ENCODE data around the gene TPRN. TPM values are rescaled to one million over a fixed set of nuclear protein-coding genes. Genes with fewer than 3 reads are reported as not detected.
A peak's percentile ranks its signal among the peaks of the same experiment; 100 is the strongest.
"Not testable (repeated sequence)": the region's sequence is repeated elsewhere in the genome, so short reads cannot be mapped to it uniquely, and the experiment has no call there.

TPRN gene
- 1 to 10 TPM; 7.3 to 7.6 TPM for total RNA-seq

GRCh38 chr9:137200311-137201204 lies at the start of gene TPRN:
Gene TPRN (minus strand): TSS chr9:137200741. CDS start chr9:137200711, 30 bp downstream.
- H3K4me1 Mint-ChIP-seq: peaks cover 32% of the 10 kb centered on the region
- H3K27ac Mint-ChIP-seq: peak within 1 kb of the TSS; percentile 76
- H3K4me3 Mint-ChIP-seq: peak within 1 kb of the TSS; percentile 78
- H3K9me3 Mint-ChIP-seq: no peaks in the 10 kb centered on the region
- DNase-seq: peak; percentile 99
- no peaks in the 10 kb centered on the region for H3K36me3 Mint-ChIP-seq
- no peaks in the 10 kb centered on the region for H3K27me3 Mint-ChIP-seq

GRCh38 chr9:137247916-137248175 lies 47.3 kb upstream of the TPRN start:
- no peaks in the 10 kb centered on the region for H3K27me3 Mint-ChIP-seq
- no peaks in the 10 kb centered on the region for H3K9me3 Mint-ChIP-seq
- peaks cover 7% of the 10 kb centered on the region for H3K4me1 Mint-ChIP-seq
- no peak overlapping the region for H3K4me3 Mint-ChIP-seq
- H3K27ac Mint-ChIP-seq: no peak overlapping the region
- H3K36me3 Mint-ChIP-seq: peaks cover 9% of the 10 kb centered on the region
- DNase-seq: no peak

GRCh38 chr9:137247135-137247915 lies 46.8 kb upstream of the TPRN start:
- Mint-ChIP-seq H3K27ac (no peak overlapping the region), H3K9me3 (no peaks in the 10 kb centered on the region)

GRCh38 chr9:137245450-137246421 lies 45.2 kb upstream of the TPRN start:
- Mint-ChIP-seq H3K9me3 (no peaks in the 10 kb centered on the region), H3K4me3 (no peak overlapping the region), H3K27ac (no peak overlapping the region), H3K27me3 (no peaks in the 10 kb centered on the region), H3K36me3 (peaks cover 22% of the 10 kb centered on the region), H3K4me1 (peaks cover 14% of the 10 kb centered on the region)
- no peak for DNase-seq

More at GRCh38 chr9:137247135-137247915, 46.8 kb upstream of the TPRN start:
- no peaks in the 10 kb centered on the region for H3K27me3 Mint-ChIP-seq
- no peak for DNase-seq
- H3K36me3 Mint-ChIP-seq: peaks cover 14% of the 10 kb centered on the region
- no peak overlapping the region for H3K4me3 Mint-ChIP-seq
- H3K4me1 Mint-ChIP-seq: peaks cover 12% of the 10 kb centered on the region

DNA sequence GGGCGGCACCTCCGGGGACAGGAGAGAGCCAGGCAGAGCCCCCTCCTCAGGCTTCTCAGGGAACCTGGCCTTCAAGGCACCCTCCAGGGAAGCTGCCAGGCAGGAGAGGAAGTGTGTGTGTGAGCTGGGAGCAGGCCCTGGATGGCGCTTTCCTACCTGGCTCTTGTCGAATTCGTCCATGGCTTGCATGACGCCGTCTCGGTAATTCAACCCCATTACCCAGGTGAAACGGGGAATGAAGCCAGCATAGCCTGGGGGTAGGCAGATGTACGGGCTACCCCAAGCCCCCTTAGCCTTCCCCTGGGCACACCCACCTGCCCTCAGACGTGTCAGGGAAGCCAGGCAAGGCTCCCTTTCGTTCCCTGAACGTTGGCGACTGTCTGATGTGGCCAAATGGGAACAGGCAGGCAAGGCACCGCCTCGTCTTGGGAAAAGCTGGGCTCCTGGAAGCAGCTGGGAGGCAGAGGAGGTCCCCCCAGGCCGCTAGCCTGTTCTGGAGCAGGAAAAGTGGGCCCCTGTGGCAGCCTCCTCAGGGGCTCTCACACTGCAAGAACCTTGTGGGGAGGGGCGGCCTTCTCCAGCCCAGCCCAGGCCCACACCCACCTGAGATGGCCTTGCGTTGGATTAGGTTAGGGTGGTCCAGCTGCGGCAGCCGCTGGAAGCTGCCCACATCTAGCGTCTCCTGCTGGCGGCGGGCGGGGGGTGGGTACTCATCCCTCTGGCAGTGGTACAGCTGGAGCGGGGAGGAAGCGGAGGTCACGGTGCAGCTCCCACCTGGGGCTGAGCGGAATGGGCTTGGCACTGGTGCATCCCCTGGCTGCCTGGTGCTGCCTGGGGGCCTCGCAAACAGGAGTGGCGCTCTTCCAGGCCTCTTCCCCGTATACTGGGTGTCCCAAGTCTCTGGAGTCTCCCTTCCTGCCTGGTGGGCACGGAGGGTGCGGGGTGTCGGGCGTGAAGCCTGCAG lies 44.2 kb upstream of the TPRN start:
- H3K27me3 Mint-ChIP-seq: no peaks in the 10 kb centered on the region
- no peak for DNase-seq
- no peak overlapping the region for H3K4me3 Mint-ChIP-seq
- no peaks in the 10 kb centered on the region for H3K9me3 Mint-ChIP-seq
- no peak overlapping the region for H3K27ac Mint-ChIP-seq
- peaks cover 14% of the 10 kb centered on the region for H3K4me1 Mint-ChIP-seq
- H3K36me3 Mint-ChIP-seq: peaks cover 22% of the 10 kb centered on the region

- Mint-ChIP-seq H3K9me3 (no peaks in the 10 kb centered on the region), H3K36me3 (peaks cover 24% of the 10 kb centered on the region), H3K27me3 (no peaks in the 10 kb centered on the region), H3K4me1 (peaks cover 18% of the 10 kb centered on the region), H3K27ac (no peak overlapping the region), H3K4me3 (peak overlapping the region; percentile 25)
- no peak for DNase-seq
Measured at GRCh38 chr9:137243626-137244485, 43.3 kb upstream of the TPRN start.

DNA sequence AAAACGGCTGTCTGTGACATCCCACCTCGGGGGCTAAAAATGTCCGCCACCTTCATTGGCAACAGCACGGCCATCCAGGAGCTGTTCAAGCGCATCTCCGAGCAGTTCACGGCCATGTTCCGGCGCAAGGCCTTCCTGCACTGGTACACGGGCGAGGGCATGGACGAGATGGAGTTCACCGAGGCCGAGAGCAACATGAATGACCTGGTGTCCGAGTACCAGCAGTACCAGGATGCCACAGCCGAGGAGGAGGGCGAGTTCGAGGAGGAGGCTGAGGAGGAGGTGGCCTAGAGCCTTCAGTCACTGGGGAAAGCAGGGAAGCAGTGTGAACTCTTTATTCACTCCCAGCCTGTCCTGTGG lies 42.7 kb upstream of the TPRN start:
- not testable (repeated sequence) for DNase-seq, H3K27ac Mint-ChIP-seq, H3K27me3 Mint-ChIP-seq, H3K9me3 Mint-ChIP-seq
- Mint-ChIP-seq H3K4me1 (peaks cover 21% of the 10 kb centered on the region), H3K4me3 (peak overlapping the region; percentile 82), H3K36me3 (peaks cover 26% of the 10 kb centered on the region)

- H3K36me3 Mint-ChIP-seq: peaks cover 26% of the 10 kb centered on the region
- peak overlapping the region; percentile 82 for H3K4me3 Mint-ChIP-seq
- H3K9me3 Mint-ChIP-seq: no peaks in the 10 kb centered on the region
- no peaks in the 10 kb centered on the region for H3K27me3 Mint-ChIP-seq
- H3K27ac Mint-ChIP-seq: peak overlapping the region; percentile 69
- DNase-seq: no peak
- peaks cover 23% of the 10 kb centered on the region for H3K4me1 Mint-ChIP-seq
Measured at GRCh38 chr9:137242269-137243203, 42.0 kb upstream of the TPRN start.

GRCh38 chr9:137241490-137242268 lies 41.1 kb upstream of the TPRN start:
- Mint-ChIP-seq H3K9me3 (no peaks in the 10 kb centered on the region), H3K4me1 (peaks cover 23% of the 10 kb centered on the region), H3K27ac (peak overlapping the region; percentile 67), H3K27me3 (no peaks in the 10 kb centered on the region), H3K36me3 (peaks cover 26% of the 10 kb centered on the region), H3K4me3 (peak overlapping the region; percentile 82)
- DNase-seq: peak; percentile 72

- Mint-ChIP-seq H3K27ac (peak within 1 kb of the TSS; percentile 88), H3K27me3 (no peaks in the 10 kb centered on the region), H3K36me3 (peaks cover 26% of the 10 kb centered on the region), H3K4me1 (peaks cover 23% of the 10 kb centered on the region), H3K9me3 (no peaks in the 10 kb centered on the region), H3K4me3 (peak within 1 kb of the TSS; percentile 88)
- peak; percentile 99 for DNase-seq
Measured at GRCh38 chr9:137240841-137241489, 40.4 kb upstream of the TPRN start, which contains the start of gene TUBB4B. Gene TUBB4B (plus strand): TSS chr9:137241287. CDS start chr9:137241361, 74 bp downstream.

GRCh38 chr9:137240318-137240840 lies 39.8 kb upstream of the TPRN start:
- H3K27ac Mint-ChIP-seq: peak overlapping the region; percentile 56
- peaks cover under 1% of the 10 kb centered on the region for H3K27me3 Mint-ChIP-seq
- H3K9me3 Mint-ChIP-seq: no peaks in the 10 kb centered on the region
- DNase-seq: peak; percentile 83
- H3K36me3 Mint-ChIP-seq: peaks cover 26% of the 10 kb centered on the region
- H3K4me1 Mint-ChIP-seq: peaks cover 23% of the 10 kb centered on the region
- H3K4me3 Mint-ChIP-seq: peak overlapping the region; percentile 80

Measured in activated naive CD8-positive, alpha-beta T cell treated with anti-CD3 and anti-CD28 coated beads for 36 hours (primary cell).